ENCODE measurements around the gene ERVFRD-1. TPM values are rescaled to one million over a fixed set of nuclear protein-coding genes. Genes with fewer than 3 reads are reported as not detected.

Gene ERVFRD-1
- total RNA-seq, 1 donor from 2014 or later, result not detected

DNA sequence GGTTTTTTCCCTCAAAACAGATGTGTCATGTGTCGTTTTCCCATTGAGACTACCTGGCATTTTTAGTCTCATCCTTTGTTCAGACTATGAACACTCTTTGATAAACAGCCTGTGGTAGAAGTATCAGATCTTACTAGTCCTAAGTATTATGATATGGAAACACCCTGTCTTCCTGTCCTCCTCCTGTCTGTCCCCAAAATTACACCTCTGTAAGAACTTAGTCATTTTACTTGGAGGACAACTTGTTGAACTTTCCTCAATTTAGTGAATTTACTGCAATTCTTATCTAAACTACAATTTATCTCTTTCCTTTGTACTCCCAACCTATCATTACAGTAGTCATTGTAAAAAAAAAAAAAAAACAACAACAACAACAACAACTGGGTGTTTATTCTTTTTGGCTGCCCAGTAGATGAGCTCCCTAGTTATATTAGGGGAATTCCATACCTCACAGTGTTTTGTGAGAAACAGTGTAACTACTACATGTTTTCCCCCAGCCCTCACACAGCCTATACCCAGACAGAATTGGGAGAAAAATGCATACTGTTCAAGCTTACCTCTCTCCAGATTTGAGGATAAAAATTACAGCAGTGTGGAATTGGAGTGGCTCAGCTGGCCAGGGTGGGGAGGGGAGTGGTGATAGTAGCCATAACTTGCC is 18.5 kb upstream of the ERVFRD-1 start:
- DNase-seq, result no peak
- Mint-ChIP-seq H3K9me3 (ENCODE audit: unreplicated experiment) (no peaks in the 10 kb centered on the region), H3K4me1 (ENCODE audit: low read depth, unreplicated experiment) (peaks cover 11% of the 10 kb centered on the region), H3K36me3 (ENCODE audit: unreplicated experiment) (peaks cover 5% of the 10 kb centered on the region), H3K27ac (ENCODE audit: unreplicated experiment) (no peak overlapping the region), H3K27me3 (ENCODE audit: unreplicated experiment) (no peaks in the 10 kb centered on the region), H3K4me3 (ENCODE audit: unreplicated experiment) (no peak overlapping the region)
- TF ChIP-seq, protein P1, sequence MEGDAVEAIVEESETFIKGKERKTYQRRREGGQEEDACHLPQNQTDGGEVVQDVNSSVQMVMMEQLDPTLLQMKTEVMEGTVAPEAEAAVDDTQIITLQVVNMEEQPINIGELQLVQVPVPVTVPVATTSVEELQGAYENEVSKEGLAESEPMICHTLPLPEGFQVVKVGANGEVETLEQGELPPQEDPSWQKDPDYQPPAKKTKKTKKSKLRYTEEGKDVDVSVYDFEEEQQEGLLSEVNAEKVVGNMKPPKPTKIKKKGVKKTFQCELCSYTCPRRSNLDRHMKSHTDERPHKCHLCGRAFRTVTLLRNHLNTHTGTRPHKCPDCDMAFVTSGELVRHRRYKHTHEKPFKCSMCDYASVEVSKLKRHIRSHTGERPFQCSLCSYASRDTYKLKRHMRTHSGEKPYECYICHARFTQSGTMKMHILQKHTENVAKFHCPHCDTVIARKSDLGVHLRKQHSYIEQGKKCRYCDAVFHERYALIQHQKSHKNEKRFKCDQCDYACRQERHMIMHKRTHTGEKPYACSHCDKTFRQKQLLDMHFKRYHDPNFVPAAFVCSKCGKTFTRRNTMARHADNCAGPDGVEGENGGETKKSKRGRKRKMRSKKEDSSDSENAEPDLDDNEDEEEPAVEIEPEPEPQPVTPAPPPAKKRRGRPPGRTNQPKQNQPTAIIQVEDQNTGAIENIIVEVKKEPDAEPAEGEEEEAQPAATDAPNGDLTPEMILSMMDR (IDR thresholded peaks at IDR 0.05; ENCODE audit: partially characterized antibody, unreplicated experiment), result no peak

DNA sequence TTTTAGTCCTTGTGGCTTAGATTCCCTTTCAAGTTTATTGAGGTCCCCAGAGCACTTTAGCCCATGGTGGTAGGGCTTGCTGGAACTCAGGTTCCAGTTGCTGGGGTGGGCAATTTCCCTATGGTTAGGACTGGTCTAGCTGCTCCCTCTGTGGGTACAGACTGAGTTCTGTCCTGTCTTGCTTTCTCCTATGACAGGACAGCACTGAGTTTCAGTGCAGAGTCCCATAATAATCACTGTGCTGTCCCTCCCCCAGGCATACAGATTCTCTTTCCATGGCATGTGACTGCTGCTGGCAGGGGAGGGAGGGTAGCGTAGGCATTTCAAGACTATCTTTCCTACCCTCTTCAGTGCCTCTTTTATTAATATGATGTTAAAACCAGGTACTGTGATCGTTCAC is 17.1 kb upstream of the ERVFRD-1 start:
- Mint-ChIP-seq H3K4me1 (ENCODE audit: low read depth, unreplicated experiment) (peaks cover 11% of the 10 kb centered on the region), H3K36me3 (ENCODE audit: unreplicated experiment) (peaks cover 5% of the 10 kb centered on the region), H3K4me3 (ENCODE audit: unreplicated experiment) (no peak overlapping the region), H3K9me3 (ENCODE audit: unreplicated experiment) (peaks cover 2% of the 10 kb centered on the region), H3K27ac (ENCODE audit: unreplicated experiment) (no peak overlapping the region), H3K27me3 (ENCODE audit: unreplicated experiment) (no peaks in the 10 kb centered on the region)
- DNase-seq, result no peak
- TF ChIP-seq, protein P1 (IDR thresholded peaks at IDR 0.05; ENCODE audit: partially characterized antibody, unreplicated experiment), result no peak

DNA sequence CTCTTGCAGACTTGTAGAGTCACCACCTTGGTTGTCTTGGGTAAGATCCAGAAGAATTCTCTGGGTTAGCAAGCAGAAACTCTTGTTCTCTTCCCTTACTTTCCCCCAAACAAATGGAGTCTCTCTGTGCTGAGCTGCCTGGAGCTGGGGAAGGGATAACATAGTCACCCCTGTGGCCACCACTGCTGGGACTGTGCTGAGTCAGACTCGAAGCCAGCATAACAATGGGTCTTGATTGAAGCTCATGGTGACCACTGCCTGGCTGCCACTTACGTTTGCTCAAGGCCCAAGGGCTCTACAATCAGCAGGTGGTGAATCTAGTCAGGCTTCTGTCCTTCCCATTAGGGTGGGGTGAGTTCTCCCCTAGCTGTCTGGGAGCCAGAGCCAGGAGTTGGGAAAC is 15.4 kb upstream of the ERVFRD-1 start:
- TF ChIP-seq, protein P1 (IDR thresholded peaks at IDR 0.05; ENCODE audit: partially characterized antibody, unreplicated experiment), result no peak
- Mint-ChIP-seq H3K27me3 (ENCODE audit: unreplicated experiment) (no peaks in the 10 kb centered on the region), H3K27ac (ENCODE audit: unreplicated experiment) (no peak overlapping the region), H3K36me3 (ENCODE audit: unreplicated experiment) (peaks cover 5% of the 10 kb centered on the region), H3K9me3 (ENCODE audit: unreplicated experiment) (peaks cover 2% of the 10 kb centered on the region), H3K4me3 (ENCODE audit: unreplicated experiment) (no peak overlapping the region), H3K4me1 (ENCODE audit: low read depth, unreplicated experiment) (peaks cover 8% of the 10 kb centered on the region)
- no peak for DNase-seq

DNA sequence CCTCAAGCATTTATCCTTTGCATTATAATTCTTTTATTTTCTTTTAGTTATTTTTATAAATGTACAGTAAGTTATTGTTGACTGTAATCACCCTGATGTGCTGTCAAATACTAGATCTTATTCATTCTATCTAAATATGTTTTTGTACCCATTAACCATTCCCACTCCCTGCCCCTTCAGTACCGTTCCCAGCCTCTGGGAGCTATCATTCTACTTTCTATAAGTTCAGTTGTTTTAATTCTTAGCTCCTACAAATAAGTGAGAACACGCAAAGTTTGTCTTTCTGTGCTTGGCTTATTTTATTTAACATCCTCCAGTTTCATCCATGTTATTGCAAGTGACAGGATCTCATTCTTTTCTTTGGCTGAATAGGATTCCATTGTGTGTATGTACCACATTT is 12.5 kb upstream of the ERVFRD-1 start:
- Mint-ChIP-seq H3K27ac (ENCODE audit: unreplicated experiment) (no peak overlapping the region), H3K4me3 (ENCODE audit: unreplicated experiment) (no peak overlapping the region), H3K9me3 (ENCODE audit: unreplicated experiment) (peaks cover 2% of the 10 kb centered on the region), H3K4me1 (ENCODE audit: low read depth, unreplicated experiment) (peaks cover 3% of the 10 kb centered on the region), H3K36me3 (ENCODE audit: unreplicated experiment) (peaks cover 5% of the 10 kb centered on the region), H3K27me3 (ENCODE audit: unreplicated experiment) (no peaks in the 10 kb centered on the region)
- no peak for DNase-seq
- TF ChIP-seq, protein P1 (IDR thresholded peaks at IDR 0.05; ENCODE audit: partially characterized antibody, unreplicated experiment), result peak; percentile 32

DNA sequence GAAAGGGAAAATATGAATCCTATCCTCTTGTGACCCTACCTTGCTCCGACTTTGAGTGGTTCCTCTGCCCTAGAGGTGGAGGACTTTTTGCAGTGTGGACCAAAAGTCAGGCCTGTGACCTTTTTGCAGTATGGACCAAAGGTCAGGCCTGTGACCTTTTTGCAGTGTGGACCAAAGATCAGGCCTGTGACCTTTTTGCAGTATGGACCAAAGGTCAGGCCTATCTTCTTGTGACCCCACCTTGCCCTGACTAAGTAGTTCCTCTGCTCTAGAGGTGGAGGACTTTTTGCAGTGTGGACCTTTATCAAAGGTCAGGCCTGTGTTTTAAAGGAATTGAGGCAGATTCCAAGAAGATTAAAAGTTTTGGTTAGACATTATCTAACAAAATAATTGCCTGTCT is 10.9 kb upstream of the ERVFRD-1 start:
- TF ChIP-seq, protein P1 (IDR thresholded peaks at IDR 0.05; ENCODE audit: partially characterized antibody, unreplicated experiment), result no peak
- no peak overlapping the region for H3K4me3 Mint-ChIP-seq (ENCODE audit: unreplicated experiment)
- peaks cover 2% of the 10 kb centered on the region for H3K36me3 Mint-ChIP-seq (ENCODE audit: unreplicated experiment)
- DNase-seq, result no peak
- H3K27me3 Mint-ChIP-seq (ENCODE audit: unreplicated experiment), result no peaks in the 10 kb centered on the region
- H3K4me1 Mint-ChIP-seq (ENCODE audit: low read depth, unreplicated experiment), result peaks cover 3% of the 10 kb centered on the region
- no peak overlapping the region for H3K27ac Mint-ChIP-seq (ENCODE audit: unreplicated experiment)
- peaks cover 4% of the 10 kb centered on the region for H3K9me3 Mint-ChIP-seq (ENCODE audit: unreplicated experiment)

Measured in glutamatergic neuron (in vitro differentiated cells).